CD14-positive monocyte (primary cell): Measurements from ENCODE around the gene HEPH. TPM values are rescaled to one million over a fixed set of nuclear protein-coding genes. Genes with fewer than 3 reads are reported as not detected.
"Not testable (repeated sequence)": the region's sequence is repeated elsewhere in the genome, so short reads cannot be mapped to it uniquely, and the experiment has no call there.

Experiments
- DNase-seq, 3 donors: peaks; one replicate each; pipeline ENCODE4 v3.0.0-alpha.2; 2011 to 2022
- H2AFZ ChIP-seq: 2 replicates; pipeline ENCODE4 v1.6.0; 2012; ENCODE audit warnings: mild to moderate bottlenecking, low read depth, low read length, inconsistent platforms; ENCODE audit not compliant: insufficient read depth, poor library complexity, severe bottlenecking
- H3K27ac ChIP-seq, 2 donors: 1 replicate in 1 of 2; 2 replicates in 1 of 2; pipeline ENCODE4 v1.5.1; 2012 to 2013; ENCODE audit warnings: low read length in 2 of 2, control low read depth in 1 of 2, inconsistent platforms in 1 of 2, low read depth in 1 of 2, mild to moderate bottlenecking in 1 of 2
- H3K27me3 ChIP-seq, 2 donors: one replicate each; pipeline versions ENCODE4 v1.6.0 to v1.6.1; 2011 to 2013; ENCODE audit warnings: low read length in 2 of 2; ENCODE audit not compliant: control insufficient read depth in 2 of 2, insufficient read depth in 2 of 2
- H3K36me3 ChIP-seq, 2 donors: replicated peaks in 1 of 2; 1 replicate in 1 of 2; 2 replicates in 1 of 2; pipeline versions ENCODE4 v1.5.1 to v1.6.1; 2012 to 2013; ENCODE audit warnings: low read length in 2 of 2, control low read depth in 1 of 2, inconsistent platforms in 1 of 2, mild to moderate bottlenecking in 1 of 2; ENCODE audit not compliant: insufficient read depth in 2 of 2, control insufficient read depth in 1 of 2
- H3K4me1 ChIP-seq, 2 donors: 1 replicate in 1 of 2; 2 replicates in 1 of 2; pipeline versions ENCODE4 v1.5.1 to v1.6.1; 2012 to 2013; ENCODE audit warnings: low read length in 2 of 2, control low read depth in 1 of 2, inconsistent platforms in 1 of 2, mild to moderate bottlenecking in 1 of 2, moderate library complexity in 1 of 2; ENCODE audit not compliant: insufficient read depth in 2 of 2, control insufficient read depth in 1 of 2
- H3K4me2 ChIP-seq: replicated peaks from 2 replicates; pipeline ENCODE3; 2012; ENCODE audit warnings: low read length, moderate library complexity, mild to moderate bottlenecking; ENCODE audit not compliant: poor library complexity, severe bottlenecking; ENCODE audit errors: extremely low read depth
- H3K4me3 ChIP-seq, 3 experiments: fragments of 200-600 bp in 1 of 3; sonication (generic) in 1 of 3; replicated peaks in 1 of 3; 1 replicate in 2 of 3; 2 replicates in 1 of 3; pipeline ENCODE4 v1.5.1; 2011 to 2013; ENCODE audit warnings: low read length in 3 of 3, mild to moderate bottlenecking in 3 of 3, control low read depth in 2 of 3, low read depth in 2 of 3, inconsistent platforms in 1 of 3, moderate library complexity in 1 of 3
- H3K79me2 ChIP-seq: 2 replicates; pipeline ENCODE4 v1.6.0; 2012; ENCODE audit warnings: mild to moderate bottlenecking, control low read depth, inconsistent platforms, low read length, moderate library complexity; ENCODE audit not compliant: insufficient read depth
- H3K9ac ChIP-seq: 2 replicates; pipeline ENCODE4 v1.6.0; 2017; ENCODE audit warnings: low read length, mild to moderate bottlenecking; ENCODE audit not compliant: insufficient read depth, poor library complexity, severe bottlenecking
- H3K9me3 ChIP-seq, 2 donors: replicated peaks in 1 of 2; 1 replicate in 1 of 2; 2 replicates in 1 of 2; pipeline versions ENCODE4 v1.5.1 to v1.6.1; 2012 to 2013; ENCODE audit warnings: low read length in 2 of 2, control low read depth in 1 of 2; ENCODE audit not compliant: control insufficient read depth in 1 of 2, insufficient read depth in 1 of 2
- H4K20me1 ChIP-seq: 2 replicates; pipeline ENCODE4 v1.6.0; 2012; ENCODE audit warnings: mild to moderate bottlenecking, low read length, control low read depth, moderate library complexity; ENCODE audit not compliant: insufficient read depth
- H3K27ac Mint-ChIP-seq, 7 donors: one replicate each; pipeline ENCODE4 v1.8.0; 2020; ENCODE audit warnings: mild to moderate bottlenecking in 7 of 7, mixed read lengths in 7 of 7, moderate library complexity in 6 of 7, inconsistent platforms in 2 of 7
- H3K27me3 Mint-ChIP-seq, 3 donors: one replicate each; pipeline ENCODE4 v1.8.0; 2021 to 2022; ENCODE audit warnings: low read depth in 3 of 3, mild to moderate bottlenecking in 3 of 3, mixed read lengths in 3 of 3, moderate library complexity in 3 of 3, inconsistent platforms in 1 of 3
- H3K36me3 Mint-ChIP-seq, 2 donors: one replicate each; pipeline ENCODE4 v1.8.0; 2020; ENCODE audit warnings: mixed read lengths in 2 of 2, inconsistent platforms in 1 of 2, mild to moderate bottlenecking in 1 of 2
- H3K4me1 Mint-ChIP-seq: one replicate; pipeline ENCODE4 v1.8.0; 2020; ENCODE audit warnings: mild to moderate bottlenecking, mixed read lengths
- H3K4me3 Mint-ChIP-seq, 2 donors: one replicate each; pipeline ENCODE4 v1.8.0; 2020; ENCODE audit warnings: mild to moderate bottlenecking in 2 of 2, mixed read lengths in 2 of 2, moderate library complexity in 1 of 2
- H3K9me3 Mint-ChIP-seq, 7 donors: one replicate each; pipeline ENCODE4 v1.8.0; 2020 to 2022; ENCODE audit warnings: mixed read lengths in 7 of 7, mild to moderate bottlenecking in 6 of 7, moderate library complexity in 6 of 7, inconsistent platforms in 2 of 7
- WGBS: methylation state at CpG from one replicate; pipeline ENCODE4 v1.1.5; 2013; ENCODE audit warnings: missing lambda C conversion rate; ENCODE audit not compliant: insufficient coverage; 5-methylcytosine and 5-hydroxymethylcytosine counted together
- intact Hi-C, 2 donors: fragments of 100-400 bp; cut with micrococcal nuclease; formaldehyde crosslinking; loops; one replicate each; pipeline versions ENCODE4 v1.15.0 to v1.15.1; 2023
- polyA plus RNA-seq, 3 donors: library from polyadenylated mRNA; depleted of rRNA in 1 of 3; unstranded in 2 of 3; stranded (reverse) in 1 of 3; fragments of 300-500 nt in 2 of 3; fragments of >200 nt in 1 of 3; fragmentation: Illumina TruSeq in 2 of 3; gene quantifications; 1 replicate in 2 of 3; 2 replicates in 1 of 3; pipeline ENCODE4 v1.2.3, GENCODE V29; 2012 to 2021
- TF ChIP-seq, protein P1 (sequence below): fragments of 200-600 bp; IDR thresholded peaks from one replicate; pipeline ENCODE4 v1.8.0; 2022; ENCODE audit warnings: antibody characterized with exemption, mild to moderate bottlenecking

HEPH gene
- polyA plus RNA-seq, 3 donors: 0.01 TPM; not detected in 2

DNA sequence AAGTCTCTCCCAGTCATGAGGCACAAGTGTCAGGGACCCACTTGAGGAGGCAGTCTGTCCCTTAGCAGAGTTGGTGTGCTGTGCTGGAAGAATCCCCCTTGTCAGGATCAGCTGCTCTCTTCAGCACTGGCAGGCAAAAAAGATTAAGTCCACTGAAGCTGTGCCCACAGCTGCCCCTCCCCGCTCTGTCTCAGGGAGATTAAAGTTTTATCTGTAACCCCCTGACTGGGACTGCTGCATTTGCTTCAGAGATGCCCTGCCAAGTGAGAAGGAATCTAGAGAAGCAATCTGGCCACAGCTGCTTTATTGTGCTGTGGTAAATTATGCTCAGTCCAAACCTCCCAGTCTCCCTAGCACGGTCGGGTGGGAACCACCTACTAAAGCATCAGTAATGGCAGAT is 37.4 kb upstream of the HEPH start:
- Histone ChIP-seq H3K4me3 (no peak overlapping the region), H3K9me3 (peaks cover 0 to 5% of the 10 kb centered on the region in 2 donors), H3K27me3 (peaks cover 0 to 36% of the 10 kb centered on the region in 2 donors), H3K4me1 (no peaks in the 10 kb centered on the region), H3K79me2 (no peaks in the 10 kb centered on the region), H3K9ac (no peak overlapping the region), H4K20me1 (no peaks in the 10 kb centered on the region), H3K36me3 (no peaks in the 10 kb centered on the region), H3K4me2 (no peak overlapping the region), H2AFZ (no peak overlapping the region), H3K27ac (no peak overlapping the region)
- Mint-ChIP-seq H3K4me3 (no peak overlapping the region), H3K9me3 (peaks cover 2 to 18% (median 7%) of the 10 kb centered on the region in 7 donors), H3K4me1 (peaks cover 5% of the 10 kb centered on the region), H3K27me3 (peaks cover 0 to 32% (median 6%) of the 10 kb centered on the region in 3 donors), H3K27ac (no peak overlapping the region), H3K36me3 (no peaks in the 10 kb centered on the region)
- TF ChIP-seq, protein P1, sequence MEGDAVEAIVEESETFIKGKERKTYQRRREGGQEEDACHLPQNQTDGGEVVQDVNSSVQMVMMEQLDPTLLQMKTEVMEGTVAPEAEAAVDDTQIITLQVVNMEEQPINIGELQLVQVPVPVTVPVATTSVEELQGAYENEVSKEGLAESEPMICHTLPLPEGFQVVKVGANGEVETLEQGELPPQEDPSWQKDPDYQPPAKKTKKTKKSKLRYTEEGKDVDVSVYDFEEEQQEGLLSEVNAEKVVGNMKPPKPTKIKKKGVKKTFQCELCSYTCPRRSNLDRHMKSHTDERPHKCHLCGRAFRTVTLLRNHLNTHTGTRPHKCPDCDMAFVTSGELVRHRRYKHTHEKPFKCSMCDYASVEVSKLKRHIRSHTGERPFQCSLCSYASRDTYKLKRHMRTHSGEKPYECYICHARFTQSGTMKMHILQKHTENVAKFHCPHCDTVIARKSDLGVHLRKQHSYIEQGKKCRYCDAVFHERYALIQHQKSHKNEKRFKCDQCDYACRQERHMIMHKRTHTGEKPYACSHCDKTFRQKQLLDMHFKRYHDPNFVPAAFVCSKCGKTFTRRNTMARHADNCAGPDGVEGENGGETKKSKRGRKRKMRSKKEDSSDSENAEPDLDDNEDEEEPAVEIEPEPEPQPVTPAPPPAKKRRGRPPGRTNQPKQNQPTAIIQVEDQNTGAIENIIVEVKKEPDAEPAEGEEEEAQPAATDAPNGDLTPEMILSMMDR: no peak
- intact Hi-C loops: no loop called here
- WGBS: no CpG with 5 or more reads among the region's 3 CpGs
- DNase-seq: no peak

- no peak for DNase-seq
- Histone ChIP-seq H3K27me3 (peaks cover 0 to 46% of the 10 kb centered on the region in 2 donors), H3K9me3 (no peaks in the 10 kb centered on the region), H4K20me1 (no peaks in the 10 kb centered on the region), H3K9ac (no peak overlapping the region), H3K27ac (no peak overlapping the region), H2AFZ (no peak overlapping the region), H3K79me2 (no peaks in the 10 kb centered on the region), H3K4me2 (no peak overlapping the region), H3K4me3 (no peak overlapping the region), H3K36me3 (no peaks in the 10 kb centered on the region), H3K4me1 (no peaks in the 10 kb centered on the region)
- no peak overlapping the region for H3K27ac Mint-ChIP-seq
- TF ChIP-seq, protein P1: no peak
- peaks cover 0 to 36% (median 6%) of the 10 kb centered on the region in 3 donors for H3K27me3 Mint-ChIP-seq
- H3K9me3 Mint-ChIP-seq: peaks cover 0 to 7% (median 3%) of the 10 kb centered on the region in 7 donors
- H3K4me1 Mint-ChIP-seq: no peaks in the 10 kb centered on the region
- intact Hi-C loops: no loop called here
- H3K4me3 Mint-ChIP-seq: no peak overlapping the region
- no peaks in the 10 kb centered on the region for H3K36me3 Mint-ChIP-seq
Measured at GRCh38 chrX:66130469-66130868, 33.6 kb upstream of the HEPH start.

GRCh38 chrX:66135284-66135683 is 28.8 kb upstream of the HEPH start:
- H3K9ac ChIP-seq, intact Hi-C loops, H3K27ac Mint-ChIP-seq, H3K9me3 ChIP-seq, DNase-seq, H3K36me3 Mint-ChIP-seq, H3K36me3 ChIP-seq, H3K79me2 ChIP-seq, H3K4me1 Mint-ChIP-seq, H3K4me1 ChIP-seq, H3K4me3 ChIP-seq, H4K20me1 ChIP-seq, H3K4me2 ChIP-seq, H3K27ac ChIP-seq, H3K4me3 Mint-ChIP-seq, H2AFZ ChIP-seq: not testable (repeated sequence)
- no CpG with 5 or more reads among the region's 4 CpGs for WGBS
- H3K27me3 Mint-ChIP-seq: peaks cover 0 to 25% (median 0%) of the 10 kb centered on the region in 3 donors
- peaks cover 0 to 28% of the 10 kb centered on the region in 2 donors for H3K27me3 ChIP-seq
- peaks cover 0 to 15% (median 3%) of the 10 kb centered on the region in 7 donors for H3K9me3 Mint-ChIP-seq
